Transverse colon (tissue), 4 donors: ENCODE results near the gene LAMTOR1. TPM values are rescaled to one million over a fixed set of nuclear protein-coding genes. Genes with fewer than 3 reads are reported as not detected.

Experiments used
- DNase-seq: peaks from one replicate; pipeline ENCODE4 v3.0.0-alpha.2; 2019
- H3K27ac ChIP-seq, 4 donors: fragments of 200-600 bp; sonication (generic); 2 replicates each; pipeline ENCODE4 v1.5.1; 2016 to 2018; ENCODE audit warnings: inconsistent platforms in 4 of 4
- H3K27me3 ChIP-seq: fragments of 200-600 bp; sonication (generic); 2 replicates; pipeline ENCODE4 v1.5.1; 2017; ENCODE audit warnings: inconsistent platforms
- H3K36me3 ChIP-seq, 4 donors: fragments of 200-600 bp; sonication (generic); 2 replicates each; pipeline ENCODE4 v1.5.1; 2017 to 2019; ENCODE audit warnings: inconsistent platforms in 4 of 4
- H3K4me1 ChIP-seq, 4 donors: fragments of 200-600 bp; sonication (generic); 2 replicates each; pipeline ENCODE4 v1.5.1; 2017 to 2020; ENCODE audit warnings: inconsistent platforms in 4 of 4
- H3K4me3 ChIP-seq, 4 donors: fragments of 200-600 bp; sonication (generic); 1 replicate in 1 of 4; 2 replicates in 3 of 4; pipeline versions ENCODE4 v1.5.1 to v1.6.1; 2017 to 2019; ENCODE audit warnings: inconsistent platforms in 4 of 4
- H3K9me3 ChIP-seq, 2 donors: fragments of 200-600 bp; sonication (generic); 2 replicates each; pipeline ENCODE4 v1.5.1; 2017 to 2019; ENCODE audit warnings: inconsistent platforms in 2 of 2
- EP300 ChIP-seq: sonication (generic); formaldehyde crosslinking; IDR thresholded peaks from one replicate; pipeline ENCODE4 v1.6.1; 2017; ENCODE audit warnings: antibody characterized with exemption, low read depth
- POLR2A ChIP-seq: fragments of 450-650 bp; IDR thresholded peaks from one replicate; pipeline ENCODE4 v1.6.1; 2016; ENCODE audit warnings: antibody characterized with exemption, mild to moderate bottlenecking, moderate library complexity
- POLR2AphosphoS5 ChIP-seq, 3 donors: sonication (generic); formaldehyde crosslinking; IDR thresholded peaks; one replicate each; pipeline ENCODE4 v1.6.1; 2016; ENCODE audit warnings: antibody characterized with exemption in 3 of 3
- WGBS, 2 donors: methylation state at CpG; one replicate each; pipeline ENCODE4 v1.1.5; 2018; ENCODE audit warnings: low coverage in 1 of 2; 5-methylcytosine and 5-hydroxymethylcytosine counted together
- in situ Hi-C, 4 donors: fragments of 200-750 bp; cut with MboI; loops; one replicate each; pipeline versions ENCODE4 v1.15.0 to v1.15.1; 2017; ENCODE audit warnings: low sequenced_read_pairs in 3 of 4, low pct_ligation_motif_present in 1 of 4, low pct_unique_long_range_greater_than_20kb in 1 of 4
- intact Hi-C: fragments of 100-400 bp; cut with DNase I; formaldehyde crosslinking; loops from one replicate; pipeline ENCODE4 v1.15.1; 2023; ENCODE audit warnings: low total_unique reads
- total RNA-seq, 4 donors: library from RNA; depleted of rRNA; stranded (reverse); fragments of >200 nt; gene quantifications; one replicate each; pipeline ENCODE4 v1.1.0, GENCODE V29; 2016
- TF ChIP-seq, protein P1 (sequence below), 5 experiments: fragments of 200-600 bp in 3 of 5; fragments of 450-650 bp in 2 of 5; sonication (generic) in 3 of 5; IDR thresholded peaks; 1 replicate in 2 of 5; 2 replicates in 3 of 5; pipeline ENCODE4 v1.5.1; 2016 to 2017; ENCODE audit warnings: antibody characterized with exemption in 5 of 5, inconsistent platforms in 3 of 5, mild to moderate bottlenecking in 2 of 5, moderate library complexity in 1 of 5

Gene LAMTOR1
- total RNA-seq, 4 donors from 2014 or later: 59.1 to 156 (median 102) TPM

DNA sequence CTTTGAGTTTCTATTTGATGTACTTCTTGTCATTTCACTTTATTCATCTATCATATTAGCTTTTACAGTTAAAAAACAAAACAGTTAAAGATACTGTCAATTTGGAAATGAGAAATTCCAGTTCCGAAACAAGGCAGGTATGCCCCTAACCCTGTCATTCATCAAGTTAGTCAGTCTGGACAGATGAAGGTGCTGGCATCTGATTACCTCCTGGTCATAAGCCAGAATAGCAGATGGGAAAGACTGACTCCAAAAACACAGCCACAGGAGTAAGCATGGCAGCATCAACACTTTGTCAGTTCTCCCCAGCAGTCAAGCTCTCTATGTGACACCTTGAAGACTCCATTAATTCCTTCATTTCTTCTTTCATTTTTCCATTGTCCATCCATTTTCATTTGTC lies 18.1 kb downstream of the LAMTOR1 start:
- no peaks in the 10 kb centered on the region for H3K9me3 ChIP-seq
- no peak for TF ChIP-seq EP300
- peaks cover 0 to 40% (median 16%) of the 10 kb centered on the region in 4 donors for H3K4me1 ChIP-seq
- no peak for DNase-seq
- WGBS, 2 donors: 50 to 70% methylated on average over 1 of the region's 1 CpG
- no peaks in the 10 kb centered on the region for H3K27me3 ChIP-seq
- no peaks in the 10 kb centered on the region for H3K36me3 ChIP-seq
- H3K27ac ChIP-seq: peak overlapping the region in 1 of 4 donors; percentile 39
- intact Hi-C loops (no loop called here), in situ Hi-C loops (no loop called here)
- H3K4me3 ChIP-seq: no peak overlapping the region

DNA sequence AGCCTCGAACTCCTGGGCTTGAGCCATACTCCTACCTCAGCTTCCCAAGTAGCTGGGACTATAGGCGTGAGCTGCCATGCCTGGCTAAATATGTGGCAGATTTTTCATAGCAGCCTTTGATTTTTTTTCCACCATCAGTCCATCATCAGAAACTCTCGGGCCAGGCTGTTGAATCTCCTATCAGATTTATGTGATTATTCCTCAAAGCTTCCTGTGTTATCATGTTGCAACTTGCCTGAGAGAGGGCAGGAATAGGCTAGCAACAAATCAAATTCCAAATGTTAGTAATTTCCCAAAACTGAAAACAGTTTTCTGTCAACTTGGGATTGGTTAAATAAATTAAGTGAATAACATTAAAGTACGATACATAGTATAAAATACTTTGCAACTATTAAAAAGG lies 19.0 kb downstream of the LAMTOR1 start:
- in situ Hi-C loops: no loop called here
- no peaks in the 10 kb centered on the region for H3K36me3 ChIP-seq
- no peak for DNase-seq
- no peaks in the 10 kb centered on the region for H3K27me3 ChIP-seq
- WGBS, 2 donors: 89 to 93% methylated on average over 3 to 4 of the region's 4 CpGs
- TF ChIP-seq POLR2AphosphoS5 (IDR thresholded peaks at IDR 0.05): no peak
- TF ChIP-seq, protein P1, sequence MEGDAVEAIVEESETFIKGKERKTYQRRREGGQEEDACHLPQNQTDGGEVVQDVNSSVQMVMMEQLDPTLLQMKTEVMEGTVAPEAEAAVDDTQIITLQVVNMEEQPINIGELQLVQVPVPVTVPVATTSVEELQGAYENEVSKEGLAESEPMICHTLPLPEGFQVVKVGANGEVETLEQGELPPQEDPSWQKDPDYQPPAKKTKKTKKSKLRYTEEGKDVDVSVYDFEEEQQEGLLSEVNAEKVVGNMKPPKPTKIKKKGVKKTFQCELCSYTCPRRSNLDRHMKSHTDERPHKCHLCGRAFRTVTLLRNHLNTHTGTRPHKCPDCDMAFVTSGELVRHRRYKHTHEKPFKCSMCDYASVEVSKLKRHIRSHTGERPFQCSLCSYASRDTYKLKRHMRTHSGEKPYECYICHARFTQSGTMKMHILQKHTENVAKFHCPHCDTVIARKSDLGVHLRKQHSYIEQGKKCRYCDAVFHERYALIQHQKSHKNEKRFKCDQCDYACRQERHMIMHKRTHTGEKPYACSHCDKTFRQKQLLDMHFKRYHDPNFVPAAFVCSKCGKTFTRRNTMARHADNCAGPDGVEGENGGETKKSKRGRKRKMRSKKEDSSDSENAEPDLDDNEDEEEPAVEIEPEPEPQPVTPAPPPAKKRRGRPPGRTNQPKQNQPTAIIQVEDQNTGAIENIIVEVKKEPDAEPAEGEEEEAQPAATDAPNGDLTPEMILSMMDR (IDR thresholded peaks at IDR 0.05): no peak
- TF ChIP-seq POLR2A: no peak
- peak overlapping the region in 1 of 4 donors; percentile 17 for H3K27ac ChIP-seq
- H3K4me1 ChIP-seq: peaks cover 4 to 48% (median 21%) of the 10 kb centered on the region in 4 donors
- no peak overlapping the region for H3K4me3 ChIP-seq
- H3K9me3 ChIP-seq: no peaks in the 10 kb centered on the region
- intact Hi-C loops: no loop called here

DNA sequence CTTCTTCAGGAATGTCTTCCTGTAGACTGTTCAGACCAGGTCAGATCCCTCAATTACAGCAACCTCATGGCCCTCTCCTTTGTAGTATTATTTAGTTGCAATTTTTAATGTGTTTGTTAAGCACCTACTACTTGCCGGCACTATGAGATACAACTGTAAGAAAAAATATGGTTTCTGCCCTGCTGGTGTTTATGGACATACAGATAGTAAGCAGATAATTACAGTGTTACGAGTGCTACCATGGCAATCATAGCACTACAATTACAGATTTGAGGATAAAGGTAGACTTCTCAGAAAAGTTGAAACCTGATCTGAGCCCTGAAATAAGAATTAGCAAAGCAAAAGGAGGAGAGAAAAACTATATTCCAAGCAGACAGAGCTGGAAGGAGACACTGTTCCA lies 19.7 kb downstream of the LAMTOR1 start:
- peaks cover 8 to 55% (median 23%) of the 10 kb centered on the region in 4 donors for H3K4me1 ChIP-seq
- in situ Hi-C loops: no loop called here
- H3K36me3 ChIP-seq: no peaks in the 10 kb centered on the region
- WGBS, 2 donors: 45 to 76% methylated on average over 2 of the region's 2 CpGs
- DNase-seq: no peak
- no peak overlapping the region for H3K4me3 ChIP-seq
- peak overlapping the region in 1 of 4 donors; percentile 17 for H3K27ac ChIP-seq
- intact Hi-C loops: no loop called here
- TF ChIP-seq EP300 (no peak), POLR2A (no peak), POLR2AphosphoS5 (IDR thresholded peaks at IDR 0.05) (no peak)
- TF ChIP-seq, protein P1 (IDR thresholded peaks at IDR 0.05): no peak
- H3K27me3 ChIP-seq: no peaks in the 10 kb centered on the region
- no peaks in the 10 kb centered on the region for H3K9me3 ChIP-seq

DNA sequence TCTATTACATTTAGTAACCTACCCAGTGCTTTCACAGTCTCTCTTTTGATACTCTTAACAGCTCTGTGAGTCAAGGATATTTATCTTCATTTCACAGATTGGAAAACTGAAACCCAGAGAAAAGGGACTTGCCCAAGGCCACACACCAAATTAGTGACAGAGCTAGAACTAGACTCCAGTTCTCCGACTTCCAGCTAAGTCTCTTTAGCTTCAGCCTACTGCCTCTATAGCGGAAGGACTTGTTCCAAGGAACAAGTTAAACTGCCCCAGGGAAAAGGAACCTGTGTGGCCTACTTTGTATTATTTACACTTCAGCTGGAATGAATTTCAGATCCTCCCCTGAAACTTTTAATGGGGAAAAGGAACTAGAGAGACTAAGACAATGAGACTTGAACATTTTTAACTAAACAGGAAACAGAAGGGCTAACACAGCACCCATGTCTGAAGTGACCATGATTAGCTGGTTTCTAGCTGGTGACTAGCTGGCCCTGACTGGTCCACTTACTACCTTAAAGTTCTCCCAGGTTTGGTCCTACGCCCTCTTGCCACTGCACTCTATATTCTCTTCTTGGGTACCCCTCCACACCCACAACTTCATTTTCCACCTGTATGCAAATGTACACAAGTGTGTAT lies 21.2 kb downstream of the LAMTOR1 start:
- H3K27ac ChIP-seq: peak overlapping the region; percentile 88 to 98 (median 94)
- DNase-seq: no peak
- TF ChIP-seq POLR2A (no peak), EP300 (no peak), POLR2AphosphoS5 (IDR thresholded peaks at IDR 0.05) (no peak)
- TF ChIP-seq, protein P1 (IDR thresholded peaks at IDR 0.05): no peak
- H3K27me3 ChIP-seq: no peaks in the 10 kb centered on the region
- H3K36me3 ChIP-seq: no peaks in the 10 kb centered on the region
- no peak overlapping the region for H3K4me3 ChIP-seq
- WGBS, 2 donors: 80 to 82% methylated on average over 1 to 3 of the region's 3 CpGs
- in situ Hi-C loops: no loop called here
- H3K9me3 ChIP-seq: no peaks in the 10 kb centered on the region
- peaks cover 10 to 54% (median 23%) of the 10 kb centered on the region in 4 donors for H3K4me1 ChIP-seq
- intact Hi-C loops: loop anchor here (2.0 kb wide), 1 partner anchor 41 kb away; no protein-coding TSS in a partner anchor
